HG02938 (cell line): ENCODE results near the gene TCF20.

ENCODE experiments used
- ATAC-seq: cut with Tn5 transposase; IDR thresholded peaks from one replicate; pipeline ENCODE4 v1.9.1; 2021; ENCODE audit warnings: mild to moderate bottlenecking, moderate library complexity; ENCODE audit not compliant: unreplicated experiment

Gene TCF20

GRCh38 chr22:42262964-42263363 is 7.5 kb downstream of the TCF20 start:
- ATAC-seq = no peak

GRCh38 chr22:42261296-42261695 is 9.2 kb downstream of the TCF20 start:
- no peak for ATAC-seq

- ATAC-seq = no peak
Measured at GRCh38 chr22:42258126-42258525, 12.3 kb downstream of the TCF20 start.

GRCh38 chr22:42257386-42257785 is 13.1 kb downstream of the TCF20 start:
- no peak for ATAC-seq

GRCh38 chr22:42256930-42257329 is 13.5 kb downstream of the TCF20 start:
- no peak for ATAC-seq

- no peak for ATAC-seq
Measured at GRCh38 chr22:42256220-42256619, 14.2 kb downstream of the TCF20 start.

- ATAC-seq = no peak
Measured at GRCh38 chr22:42249831-42250230, 20.6 kb downstream of the TCF20 start.

- no peak for ATAC-seq
Measured at GRCh38 chr22:42248995-42249394, 21.5 kb downstream of the TCF20 start.

- ATAC-seq = no peak
Measured at GRCh38 chr22:42247596-42247995, 22.9 kb downstream of the TCF20 start.

GRCh38 chr22:42243802-42244060 is 26.7 kb downstream of the TCF20 start:
- no peak for ATAC-seq

GRCh38 chr22:42236848-42237247 is 33.6 kb downstream of the TCF20 start:
- ATAC-seq = no peak

GRCh38 chr22:42236268-42236667 is 34.2 kb downstream of the TCF20 start:
- ATAC-seq = no peak

- no peak for ATAC-seq
Measured at GRCh38 chr22:42233879-42234278, 36.6 kb downstream of the TCF20 start.

GRCh38 chr22:42231929-42232328 is 38.5 kb downstream of the TCF20 start:
- ATAC-seq = no peak

- no peak for ATAC-seq
Measured at GRCh38 chr22:42229455-42230149, 40.9 kb downstream of the TCF20 start.

- no peak for ATAC-seq
Measured at GRCh38 chr22:42228483-42228882, 42.0 kb downstream of the TCF20 start.

- ATAC-seq = no peak
Measured at GRCh38 chr22:42227435-42227834, 43.0 kb downstream of the TCF20 start.

GRCh38 chr22:42225841-42226240 is 44.6 kb downstream of the TCF20 start:
- no peak for ATAC-seq

- no peak for ATAC-seq
Measured at GRCh38 chr22:42222140-42222539, 48.3 kb downstream of the TCF20 start.
